GM20000 (cell line): ENCODE data around the gene CCDC141.
"Not testable (repeated sequence)": the region's sequence is repeated elsewhere in the genome, so short reads cannot be mapped to it uniquely, and the experiment has no call there.

ENCODE experiments used
- DNase-seq: peaks from one replicate; pipeline ENCODE4 v3.0.0; 2012; ENCODE audit warnings: low spot score
- TF ChIP-seq, protein P1 (sequence below): IDR thresholded peaks from 2 replicates; pipeline ENCODE4 v1.5.1; 2012; ENCODE audit warnings: mild to moderate bottlenecking, control low read depth; ENCODE audit errors: extremely low read depth, missing control alignments

CCDC141 gene

DNA sequence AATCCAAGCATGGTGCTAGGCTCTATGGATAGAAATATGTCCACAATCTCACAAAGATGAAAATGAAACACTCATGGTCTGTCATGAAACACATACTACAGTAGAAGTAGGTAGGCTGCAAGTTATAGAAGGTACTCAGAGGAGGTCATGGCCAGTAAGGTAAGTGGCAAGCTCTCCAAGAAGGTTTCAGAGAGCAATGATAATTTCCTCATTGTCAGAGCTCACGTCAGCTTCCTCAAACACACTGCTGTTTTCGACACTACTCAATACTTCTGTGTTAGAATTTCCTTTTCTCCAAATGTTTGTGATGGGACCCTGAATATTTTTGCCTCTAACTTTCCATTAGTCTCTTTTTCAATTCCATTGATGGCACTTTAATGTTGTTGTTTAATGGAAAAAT lies 25.5 kb downstream of the CCDC141 start:
- no peak for DNase-seq
- TF ChIP-seq, protein P1, sequence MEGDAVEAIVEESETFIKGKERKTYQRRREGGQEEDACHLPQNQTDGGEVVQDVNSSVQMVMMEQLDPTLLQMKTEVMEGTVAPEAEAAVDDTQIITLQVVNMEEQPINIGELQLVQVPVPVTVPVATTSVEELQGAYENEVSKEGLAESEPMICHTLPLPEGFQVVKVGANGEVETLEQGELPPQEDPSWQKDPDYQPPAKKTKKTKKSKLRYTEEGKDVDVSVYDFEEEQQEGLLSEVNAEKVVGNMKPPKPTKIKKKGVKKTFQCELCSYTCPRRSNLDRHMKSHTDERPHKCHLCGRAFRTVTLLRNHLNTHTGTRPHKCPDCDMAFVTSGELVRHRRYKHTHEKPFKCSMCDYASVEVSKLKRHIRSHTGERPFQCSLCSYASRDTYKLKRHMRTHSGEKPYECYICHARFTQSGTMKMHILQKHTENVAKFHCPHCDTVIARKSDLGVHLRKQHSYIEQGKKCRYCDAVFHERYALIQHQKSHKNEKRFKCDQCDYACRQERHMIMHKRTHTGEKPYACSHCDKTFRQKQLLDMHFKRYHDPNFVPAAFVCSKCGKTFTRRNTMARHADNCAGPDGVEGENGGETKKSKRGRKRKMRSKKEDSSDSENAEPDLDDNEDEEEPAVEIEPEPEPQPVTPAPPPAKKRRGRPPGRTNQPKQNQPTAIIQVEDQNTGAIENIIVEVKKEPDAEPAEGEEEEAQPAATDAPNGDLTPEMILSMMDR = no peak

DNA sequence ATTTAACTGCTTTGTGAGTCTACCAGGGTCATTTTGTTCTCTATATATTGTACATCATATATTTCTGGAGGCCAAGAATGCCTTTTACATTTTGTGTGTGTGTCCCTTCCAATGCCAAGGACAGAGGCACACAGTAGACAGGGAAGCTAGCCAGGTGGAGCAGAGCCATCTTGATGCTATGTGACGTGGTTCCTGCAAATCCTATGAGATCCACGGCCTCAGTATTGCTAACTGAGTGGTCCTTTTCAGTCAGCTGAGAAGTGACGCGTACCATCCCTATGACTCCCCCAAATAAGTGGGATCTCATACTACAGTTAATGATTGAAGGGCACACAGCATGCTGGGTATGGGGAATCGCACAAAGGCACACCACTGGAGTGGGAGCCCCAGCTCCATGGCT lies 27.3 kb downstream of the CCDC141 start:
- no peak for DNase-seq
- TF ChIP-seq, protein P1 = no peak

- DNase-seq = peak; percentile 42
- TF ChIP-seq, protein P1 = no peak
These were observed 28.7 kb downstream of the CCDC141 start for GRCh38 chr2:179021258-179021657.

DNA sequence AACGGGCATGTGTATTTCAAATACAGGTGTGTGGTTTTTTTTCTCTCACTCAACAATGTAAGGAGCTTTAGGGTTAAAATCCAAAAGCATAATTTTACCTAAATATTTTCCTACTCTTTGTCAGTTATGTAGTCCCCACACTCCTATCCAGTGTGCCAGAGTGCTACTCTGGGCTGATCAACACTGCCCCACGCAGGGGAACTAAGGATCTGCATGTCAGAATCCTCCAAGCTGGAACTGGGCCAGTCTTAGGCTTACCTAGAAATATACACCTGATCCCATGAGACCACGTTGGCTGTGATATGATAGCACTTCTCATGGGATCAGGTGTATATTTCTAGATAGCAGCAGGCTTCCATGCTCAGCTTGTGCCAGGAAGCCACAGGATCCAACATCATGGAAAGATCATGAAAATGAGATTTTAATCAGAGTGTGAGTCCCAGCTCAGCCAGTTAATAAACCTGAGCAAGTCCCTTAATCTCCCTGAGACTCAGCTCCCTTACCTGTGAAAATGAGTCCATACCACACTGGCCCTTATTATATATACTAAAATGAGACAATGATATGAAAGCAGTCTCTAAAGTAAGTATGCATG lies 29.7 kb downstream of the CCDC141 start:
- TF ChIP-seq, protein P1 = peak; percentile 59
- peak; percentile 25 for DNase-seq

- DNase-seq = no peak
- TF ChIP-seq, protein P1 = no peak
These were observed 30.7 kb downstream of the CCDC141 start for GRCh38 chr2:179019260-179019659.

- no peak for DNase-seq
- TF ChIP-seq, protein P1 = no peak
These were observed 32.1 kb downstream of the CCDC141 start for GRCh38 chr2:179017773-179018357.

- not testable (repeated sequence) for DNase-seq
These were observed 35.7 kb downstream of the CCDC141 start for GRCh38 chr2:179014189-179014588.

DNA sequence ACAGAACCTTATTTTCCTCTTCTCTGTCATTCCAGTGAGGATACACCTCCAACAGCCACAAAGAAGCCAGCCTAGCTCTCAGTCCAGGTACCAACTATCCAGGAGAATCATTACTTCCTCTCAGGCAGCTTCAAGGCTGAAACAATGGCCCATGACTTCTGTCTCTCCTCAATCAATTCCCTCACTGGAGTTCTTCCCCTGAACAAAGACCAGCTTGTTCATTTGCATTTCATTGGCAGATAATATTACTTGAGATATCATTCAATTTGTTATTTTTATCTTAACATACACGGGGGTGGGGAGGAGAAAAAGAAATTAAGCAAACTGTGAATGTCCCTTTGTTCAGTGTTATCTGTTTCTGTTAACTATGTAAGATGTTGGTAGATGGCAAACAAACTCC lies 44.0 kb downstream of the CCDC141 start:
- TF ChIP-seq, protein P1 = no peak
- DNase-seq = no peak
